HG03432 (cell line): ENCODE data around the gene CIROP.

Experiments
- ATAC-seq: cut with Tn5 transposase; IDR thresholded peaks from one replicate; pipeline ENCODE4 v1.9.1; 2021; ENCODE audit warnings: mild to moderate bottlenecking, moderate library complexity; ENCODE audit not compliant: unreplicated experiment

CIROP gene

DNA sequence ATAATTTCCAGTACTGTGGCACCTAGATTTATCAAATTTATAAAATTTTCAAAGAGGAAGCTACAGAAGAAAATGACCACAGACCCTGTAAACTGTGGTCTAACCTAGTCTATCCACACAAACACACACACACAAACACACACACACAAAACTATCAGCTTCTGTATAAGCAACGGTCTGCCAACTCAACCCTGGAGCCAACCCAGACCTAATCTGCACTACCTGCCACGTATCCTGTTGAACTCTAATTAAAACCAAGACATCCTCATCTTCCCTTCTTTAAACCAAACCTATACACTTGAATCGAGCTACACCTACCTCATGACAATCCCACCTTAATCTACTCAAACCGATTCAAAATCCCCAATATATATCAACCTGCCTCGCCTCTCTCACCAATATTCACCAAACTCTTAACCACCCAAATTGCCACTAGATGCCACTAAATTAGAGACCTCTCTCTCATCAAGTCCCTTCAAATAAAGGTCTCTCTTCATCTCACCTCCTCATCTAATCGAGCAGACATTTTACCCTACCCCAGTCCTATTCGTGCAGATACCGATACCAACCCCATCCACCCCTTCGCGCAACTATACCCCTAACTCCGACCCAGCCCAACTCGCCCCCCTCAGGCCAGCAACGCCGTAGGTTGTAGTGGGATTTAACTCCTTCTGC is 10.7 kb downstream of the CIROP start:
- ATAC-seq: no peak

DNA sequence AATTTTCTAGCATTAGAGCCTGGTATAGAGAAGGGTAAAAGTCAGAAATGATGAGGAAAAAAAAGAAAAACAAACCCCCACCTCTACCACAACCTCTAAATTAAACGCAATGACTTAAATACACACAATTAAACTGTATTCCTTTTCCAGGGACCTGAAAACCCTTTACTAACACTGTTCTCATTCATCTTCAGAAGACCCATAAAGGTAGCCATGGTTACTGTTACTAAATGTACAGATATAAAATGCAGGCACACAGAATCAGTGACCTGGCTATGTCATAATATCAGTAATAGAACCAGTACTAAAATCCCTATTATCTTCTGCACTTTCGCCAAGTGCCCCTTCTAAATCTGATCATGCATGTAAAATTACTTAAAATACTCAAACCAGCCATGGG is 11.3 kb downstream of the CIROP start:
- ATAC-seq: no peak

DNA sequence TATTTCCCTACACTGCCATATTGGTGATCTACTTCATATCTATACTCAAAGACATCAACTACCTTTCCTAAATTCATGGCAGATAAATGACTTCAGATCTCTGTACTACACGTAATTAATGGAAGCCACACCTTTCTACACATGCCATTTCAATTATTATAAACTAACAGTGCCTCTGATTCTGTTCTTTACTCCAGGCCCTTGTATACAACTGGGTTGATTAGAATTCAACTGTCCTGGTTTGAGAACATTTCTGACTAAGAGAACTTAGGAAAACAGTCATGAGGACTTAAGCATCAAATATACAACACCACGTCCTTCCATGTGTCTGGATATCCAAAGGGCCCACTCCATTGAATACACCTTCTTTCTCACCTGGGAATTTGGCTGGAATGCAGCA is 11.7 kb downstream of the CIROP start:
- ATAC-seq: no peak

DNA sequence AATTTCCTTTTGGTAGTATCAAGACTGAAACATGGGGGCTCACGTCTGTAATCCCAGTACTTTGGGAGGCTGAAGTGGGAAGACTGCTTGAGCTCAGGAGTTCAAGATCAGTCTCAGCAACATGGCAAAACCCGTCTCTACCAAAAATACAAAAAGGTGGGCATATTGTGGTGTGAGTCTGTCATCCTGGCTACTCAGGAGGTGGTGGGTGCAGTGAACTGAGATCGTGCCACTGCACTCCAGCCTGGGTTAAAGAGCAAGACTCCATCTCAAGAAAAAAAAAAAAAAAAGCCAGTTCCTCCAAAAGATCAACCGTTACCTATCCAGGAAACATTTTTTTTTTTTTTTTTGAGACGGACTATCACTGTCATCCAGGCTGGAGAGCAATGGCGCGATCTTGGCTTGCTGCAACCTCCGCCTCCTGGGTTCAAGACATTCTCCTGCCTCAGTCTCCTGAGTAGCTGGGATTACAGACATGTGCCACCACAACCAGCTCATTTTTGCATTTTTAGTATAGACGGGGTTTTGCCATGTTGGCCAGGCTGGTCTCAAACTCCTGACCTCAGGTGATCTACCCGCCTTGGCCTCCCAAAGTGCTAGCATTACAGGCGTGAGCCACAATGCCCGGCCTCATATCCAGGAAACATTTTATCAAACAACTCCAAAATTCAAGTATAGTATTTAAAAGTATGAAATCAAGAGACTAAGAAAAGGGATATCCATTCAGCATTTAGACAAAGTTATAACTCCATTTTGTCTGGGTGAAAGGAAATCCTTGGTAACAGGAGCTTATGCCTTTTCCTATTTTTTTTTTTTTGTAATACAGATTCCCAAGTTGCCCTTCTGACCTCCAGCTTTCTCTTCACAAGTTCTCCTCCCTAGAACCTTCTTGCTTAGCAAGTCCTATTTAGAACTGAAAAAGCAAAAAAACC is 13.2 kb downstream of the CIROP start:
- ATAC-seq: no peak

DNA sequence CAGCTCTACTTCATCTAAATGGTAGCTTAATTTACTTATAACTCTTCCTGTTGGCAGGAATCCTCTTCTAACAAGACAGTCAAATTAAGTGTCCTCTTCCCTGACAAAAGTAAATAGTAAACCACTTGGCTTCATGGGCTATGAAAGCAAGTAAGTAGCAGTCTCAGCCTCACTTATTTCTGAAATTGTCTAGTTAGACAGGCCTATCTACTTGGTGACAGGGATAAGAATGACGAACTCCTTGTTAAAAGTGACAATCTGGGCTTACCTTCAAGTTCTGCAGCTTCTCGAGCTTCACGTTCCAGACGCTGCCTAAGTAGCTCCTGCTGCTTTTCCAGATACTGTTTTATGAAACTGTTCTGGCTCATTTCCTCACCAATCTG is 14.5 kb downstream of the CIROP start:
- ATAC-seq: no peak

DNA sequence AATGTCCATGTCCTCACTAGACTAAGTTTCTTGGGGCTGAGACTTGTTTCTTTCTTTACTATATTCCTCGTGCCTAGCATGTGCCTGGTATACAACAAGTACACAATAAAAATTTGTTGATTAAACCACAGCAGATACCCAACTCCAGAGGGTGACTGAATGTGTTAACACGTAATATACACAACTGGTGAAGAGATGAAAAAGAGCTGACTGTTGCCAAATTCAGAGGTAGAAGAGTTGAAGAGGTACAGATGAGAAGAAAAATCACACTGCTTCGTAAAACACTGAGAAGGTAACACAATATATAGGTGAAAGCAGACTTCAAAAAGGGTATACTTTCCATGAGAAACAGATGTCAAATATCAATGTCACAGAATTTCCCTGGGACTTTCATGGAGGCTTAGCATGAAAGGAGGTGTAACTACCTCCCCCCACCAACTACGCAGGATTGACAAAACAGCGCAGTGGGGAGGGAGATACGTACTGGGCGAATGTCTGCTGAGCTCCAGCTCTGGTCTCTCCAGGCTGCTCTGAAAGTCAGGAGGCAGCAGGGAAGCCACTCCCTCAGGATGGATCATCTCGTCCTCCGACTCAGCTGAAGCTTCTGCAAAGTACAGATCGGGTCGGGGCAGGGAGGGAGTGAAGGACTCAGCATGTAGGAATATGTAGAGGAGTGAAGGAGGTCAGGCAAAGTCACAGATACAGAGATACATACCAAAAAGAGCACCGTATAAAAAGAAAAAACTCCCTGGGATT is 15.1 kb downstream of the CIROP start:
- ATAC-seq: no peak

DNA sequence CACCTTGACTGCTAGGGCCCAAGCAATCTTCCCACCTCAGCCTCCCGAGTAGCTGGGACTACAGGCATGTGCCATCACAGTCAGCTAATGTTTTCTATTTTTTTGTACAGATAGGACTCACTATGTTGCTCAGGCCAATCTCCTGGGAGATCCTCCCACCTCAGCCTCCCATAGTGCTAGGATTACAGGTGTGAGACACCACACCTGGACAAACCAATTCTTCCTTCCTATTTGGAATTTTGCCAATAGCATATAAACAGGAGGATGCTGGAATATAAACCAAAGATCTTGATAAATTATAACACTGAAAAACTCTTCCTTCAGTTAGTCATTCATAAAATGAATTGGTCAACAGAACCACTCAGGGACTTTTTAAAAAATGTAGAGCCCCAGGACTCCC is 18.2 kb downstream of the CIROP start:
- ATAC-seq: no peak

DNA sequence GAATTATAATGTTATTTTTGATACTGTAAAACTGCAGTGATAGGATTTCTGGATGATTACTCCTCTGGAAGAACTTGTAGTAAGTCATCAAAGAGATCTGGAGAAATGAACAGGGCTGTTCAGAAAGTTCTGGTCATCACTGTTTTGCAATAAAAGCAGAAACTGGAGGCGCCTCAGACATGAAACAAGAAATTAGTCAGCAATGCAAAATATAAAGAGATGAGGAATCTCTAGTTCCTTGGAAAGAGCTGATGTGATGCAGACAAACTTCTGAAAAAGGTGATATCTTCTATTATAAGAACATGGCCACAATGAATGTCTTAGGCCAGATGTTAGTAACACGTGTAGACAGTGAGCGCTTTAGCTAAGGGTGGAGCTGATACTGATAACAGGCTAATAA is 19.3 kb downstream of the CIROP start:
- ATAC-seq: no peak

DNA sequence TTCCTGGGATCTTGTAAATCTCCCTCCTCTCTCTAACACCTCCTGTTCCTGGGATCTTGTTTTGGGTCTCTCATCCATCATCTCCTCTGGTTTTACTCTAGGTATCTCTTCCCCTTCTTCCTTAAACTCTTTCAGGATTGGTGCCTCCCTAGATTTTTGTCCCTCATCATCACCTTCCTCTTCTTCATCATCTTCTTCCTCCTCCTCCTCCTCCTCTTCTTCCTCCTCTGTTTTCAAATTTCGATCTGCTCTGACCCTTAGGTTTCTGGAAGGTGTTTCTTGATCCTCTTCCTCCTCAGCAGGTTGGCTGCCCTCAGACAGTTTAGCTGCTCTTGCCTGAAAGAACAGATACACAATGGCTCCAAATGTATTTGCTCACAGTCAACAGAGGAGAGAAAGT is 24.3 kb downstream of the CIROP start:
- ATAC-seq: no peak

DNA sequence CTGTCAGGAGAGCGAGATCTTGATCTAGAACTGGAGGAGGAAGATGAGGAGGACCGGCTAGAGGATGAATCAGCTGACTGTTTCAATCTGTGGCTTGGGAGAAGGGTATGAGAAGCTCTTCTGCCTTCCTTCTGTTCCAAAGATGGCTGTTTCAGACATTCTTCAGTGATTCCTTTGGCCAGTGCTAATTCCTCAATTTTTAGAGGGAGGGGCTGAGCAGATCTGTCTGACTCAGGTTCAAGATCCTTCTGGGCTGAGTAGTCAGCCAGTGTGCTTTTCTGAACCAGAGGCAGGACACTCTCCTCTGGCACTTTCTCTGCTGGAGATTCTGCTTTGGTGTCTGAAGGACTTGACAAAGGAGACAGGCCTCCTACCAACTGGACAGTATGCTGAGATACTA is 25.1 kb downstream of the CIROP start:
- no peak for ATAC-seq

DNA sequence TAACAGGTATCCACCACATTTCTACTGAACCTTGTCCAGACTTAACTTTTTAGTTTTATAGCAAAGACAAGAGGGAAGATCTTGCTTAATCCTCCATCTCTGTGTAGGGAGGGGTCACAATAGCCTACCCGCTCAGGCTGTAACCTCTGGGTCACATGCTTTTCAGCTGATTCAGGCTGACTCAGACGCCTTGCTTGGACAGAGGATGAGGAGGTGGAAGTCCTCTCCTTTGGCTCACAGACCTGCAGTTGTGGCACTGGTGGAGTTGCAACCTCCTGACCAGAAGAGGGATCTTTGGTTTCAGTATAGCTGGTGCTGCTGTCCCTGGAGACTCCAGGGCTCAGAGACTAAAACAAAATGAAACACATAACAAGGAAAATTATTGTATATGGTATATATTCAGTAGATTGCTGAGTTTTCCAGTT is 26.1 kb downstream of the CIROP start:
- ATAC-seq: no peak

DNA sequence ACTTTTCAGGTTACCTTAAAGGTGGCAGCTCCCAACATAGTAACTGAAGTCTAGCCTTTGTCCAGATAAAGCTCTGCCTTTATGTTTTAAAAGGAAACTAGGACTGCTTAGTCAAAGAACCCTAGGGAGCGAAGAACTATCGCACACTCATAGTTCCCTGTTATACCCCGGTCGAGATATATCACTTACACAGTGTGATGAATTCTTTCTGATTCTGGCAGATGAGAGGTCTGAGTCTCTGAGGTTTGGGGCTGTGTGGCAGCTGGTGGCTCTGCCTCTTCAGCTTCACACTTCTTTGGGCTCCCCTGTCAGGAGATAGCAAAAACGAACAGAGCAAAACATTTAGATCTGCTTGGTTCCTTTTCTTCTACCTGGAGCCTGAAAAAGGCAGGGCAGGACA is 26.8 kb downstream of the CIROP start:
- ATAC-seq: no peak

DNA sequence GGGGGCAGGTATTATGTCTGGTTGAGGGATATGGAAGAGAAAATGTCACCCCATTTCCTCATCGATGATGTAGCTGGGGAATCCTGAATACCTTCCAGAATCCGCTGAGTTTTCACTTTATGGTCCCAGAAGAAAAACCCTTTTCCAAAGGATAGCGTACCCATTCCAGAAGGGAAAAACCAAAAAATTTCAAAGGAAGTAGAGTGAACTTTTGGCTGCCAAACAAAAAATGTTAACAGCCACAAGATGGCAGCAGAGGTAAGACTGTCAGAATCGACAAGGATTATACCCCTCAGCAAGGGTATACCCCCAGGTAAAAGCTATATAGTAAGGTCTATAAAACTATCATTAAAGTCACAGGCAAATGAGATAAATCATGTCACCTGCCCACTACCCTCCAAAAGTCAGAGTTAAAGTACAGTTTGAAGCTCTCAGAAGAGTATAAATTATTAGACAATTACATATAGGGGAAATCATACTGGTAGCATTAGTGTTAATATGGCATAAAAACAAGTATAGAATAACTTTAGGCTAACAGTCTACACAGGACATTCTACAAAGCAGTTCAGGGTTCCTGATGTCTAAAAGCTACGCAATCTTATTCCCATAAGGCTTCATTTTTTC is 27.9 kb downstream of the CIROP start:
- ATAC-seq: no peak

DNA sequence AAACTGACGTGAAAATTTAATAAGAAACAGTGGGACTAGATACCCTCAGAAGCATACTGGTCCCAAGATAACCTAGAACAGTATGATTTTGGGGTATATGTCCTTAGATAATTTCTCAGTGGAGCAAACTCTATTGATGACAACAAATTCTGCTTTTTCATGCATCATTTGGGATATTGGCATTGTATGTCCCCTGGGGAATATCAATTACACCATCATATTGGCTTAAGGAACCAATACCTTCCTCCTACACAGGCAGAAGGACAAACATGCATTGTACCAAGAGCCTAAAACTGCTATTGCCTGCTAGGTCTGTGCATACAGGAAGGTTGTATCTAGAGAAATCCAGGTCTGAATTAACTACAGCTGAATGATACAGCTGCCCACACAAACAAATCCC is 29.9 kb downstream of the CIROP start:
- ATAC-seq: no peak

DNA sequence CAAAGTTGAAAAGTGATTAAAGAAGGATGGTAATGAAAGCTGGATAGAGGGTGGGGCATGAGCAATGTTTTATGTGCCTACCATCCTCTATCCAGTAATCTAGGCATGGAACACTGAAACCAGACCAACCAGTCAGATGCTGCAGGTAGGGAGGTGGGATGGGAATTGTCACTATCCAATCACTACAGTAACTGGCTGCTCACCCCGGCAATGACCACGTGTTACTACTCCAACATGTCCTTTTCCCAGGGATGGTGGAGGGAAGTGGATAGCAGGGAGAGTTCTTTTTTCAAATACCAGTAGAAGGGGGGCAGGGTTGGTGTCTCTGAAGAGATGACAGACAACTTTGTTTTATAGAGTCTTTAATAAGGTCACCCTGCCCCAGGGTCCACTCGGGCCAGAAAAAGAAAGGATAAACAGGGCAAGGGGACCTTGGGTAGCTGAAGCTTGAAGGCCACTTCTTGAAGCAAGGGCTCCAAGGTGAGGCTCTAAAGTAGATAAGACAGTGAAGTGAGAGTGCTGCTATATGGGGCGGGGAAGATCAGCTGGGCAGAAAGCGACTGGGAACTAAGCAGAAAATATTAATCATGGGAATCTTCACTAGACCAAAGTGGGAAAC is 32.8 kb downstream of the CIROP start:
- no peak for ATAC-seq

DNA sequence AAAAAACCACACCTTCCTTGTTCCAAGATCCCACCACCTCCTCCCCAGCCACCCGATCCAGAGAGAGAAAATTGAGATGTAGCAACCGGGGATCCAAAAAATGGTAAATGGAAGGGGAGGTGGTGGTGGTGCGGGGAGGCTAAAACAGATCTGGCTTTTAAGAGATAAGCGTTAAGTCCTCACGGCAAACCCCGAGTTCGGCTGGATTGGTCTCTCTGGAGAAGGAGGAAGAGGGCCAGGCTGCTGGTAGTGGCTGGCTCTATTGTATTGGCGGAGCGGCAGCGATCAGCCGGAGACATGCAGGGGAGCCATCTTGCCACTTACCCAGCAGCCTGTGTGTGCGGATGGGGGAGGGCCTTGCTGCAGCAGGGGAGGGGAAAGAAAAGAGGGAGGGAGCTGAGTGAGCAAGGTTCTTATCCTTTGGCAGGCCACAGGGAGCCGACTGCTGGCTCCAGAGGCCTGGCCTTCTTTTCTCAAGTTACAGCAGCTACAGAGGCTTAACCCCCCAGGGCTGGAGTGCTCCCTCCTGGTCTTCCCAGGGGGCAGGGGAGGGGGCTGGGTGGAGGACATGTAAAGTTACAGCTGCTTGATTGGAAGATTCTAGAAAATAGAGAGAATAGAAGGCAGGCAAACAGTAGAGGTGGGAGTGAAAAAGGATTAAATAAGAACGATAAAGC is 33.4 kb downstream of the CIROP start:
- peak; percentile 95 for ATAC-seq

DNA sequence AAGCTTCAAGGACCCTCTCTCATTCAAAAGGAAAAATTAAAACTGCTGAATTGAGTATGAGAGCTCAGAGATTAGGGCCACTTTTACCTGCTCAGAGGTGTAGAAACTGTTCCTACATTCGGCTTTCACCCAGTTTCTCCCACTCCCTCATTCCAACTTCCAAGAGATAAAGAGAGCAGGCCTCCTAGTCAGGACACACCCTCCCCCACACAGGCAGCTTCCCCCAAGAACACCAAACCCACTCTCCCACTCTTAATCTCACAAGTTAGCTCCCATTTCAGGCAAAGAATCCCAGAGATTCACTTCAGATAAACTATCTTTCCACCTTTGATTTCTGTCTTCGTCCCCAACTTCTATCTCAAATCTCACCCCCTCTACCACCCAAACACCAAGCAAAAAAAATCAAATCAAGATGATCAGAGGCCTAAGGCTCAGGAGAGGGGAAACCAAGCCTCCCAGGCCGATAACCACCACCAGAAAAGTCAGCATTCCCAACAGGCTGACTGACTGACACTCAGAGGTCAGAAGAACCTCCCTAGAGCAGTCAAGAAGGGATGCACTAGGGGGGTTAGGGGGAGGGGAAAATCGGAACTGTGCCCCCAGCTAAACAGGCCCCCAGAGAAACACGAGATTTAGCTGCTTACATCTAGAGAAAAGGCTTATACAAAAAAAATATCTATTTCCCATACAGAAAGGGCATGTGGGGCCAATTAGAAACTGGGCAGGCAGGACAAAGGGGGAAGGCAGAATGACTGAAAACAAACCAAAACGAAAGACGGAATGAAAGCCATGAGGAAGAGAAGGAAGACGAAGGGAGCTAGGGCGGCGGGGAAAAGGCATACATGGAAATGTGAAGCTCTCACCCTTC is 34.3 kb downstream of the CIROP start:
- no peak for ATAC-seq

DNA sequence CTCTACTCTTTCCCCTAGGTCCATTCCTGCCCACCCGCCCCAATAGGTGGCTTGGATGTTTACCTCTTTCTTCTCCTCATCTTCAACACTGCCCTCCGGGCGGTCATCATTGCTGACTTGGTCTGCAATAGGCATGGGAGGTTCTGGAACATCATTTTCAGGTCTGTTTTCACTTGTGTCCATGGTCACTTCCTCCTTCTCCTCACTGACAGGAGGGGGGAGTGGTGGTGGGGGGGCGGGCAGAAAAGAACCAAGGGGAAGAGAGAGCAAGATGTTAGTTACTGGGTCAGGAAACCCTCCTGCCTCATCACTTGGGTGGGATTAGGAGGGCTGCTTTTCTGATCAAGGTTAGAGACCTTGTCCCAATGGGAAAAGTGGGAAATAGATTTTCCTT is 35.4 kb downstream of the CIROP start:
- ATAC-seq: no peak

DNA sequence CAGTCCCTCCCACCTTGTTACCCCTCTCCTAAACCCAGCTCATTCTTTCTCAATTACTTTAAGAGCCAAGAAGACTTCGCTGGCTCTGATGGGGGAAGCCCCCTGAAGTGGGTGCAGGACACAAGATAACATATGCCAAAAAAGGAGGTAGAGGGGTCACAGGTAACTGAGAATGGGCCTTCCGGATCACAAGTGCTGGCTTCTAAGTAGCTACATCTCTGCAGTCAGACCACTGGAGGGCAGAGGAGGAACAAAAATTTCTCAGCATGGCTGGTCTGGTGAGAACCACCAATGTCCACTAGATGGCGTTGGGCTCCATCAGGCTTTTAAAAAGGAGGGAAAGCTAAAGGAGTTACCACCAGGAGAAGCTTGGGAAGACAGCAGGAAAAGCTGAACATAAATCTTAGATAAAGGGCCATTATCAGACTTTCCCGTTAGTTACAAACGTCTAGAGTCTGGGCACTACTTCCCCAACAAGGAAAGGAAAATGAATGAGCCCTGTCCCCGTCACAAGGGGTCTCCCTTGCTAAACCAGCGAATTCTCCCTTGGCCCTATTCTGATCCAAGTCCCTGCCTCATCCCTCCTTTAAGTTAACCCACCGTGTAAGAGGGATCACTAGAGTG is 35.9 kb downstream of the CIROP start:
- peak; percentile 60 for ATAC-seq
